GM15510 (cell line): Measurements from ENCODE around the gene PDE8B.

ENCODE experiments used
- POLR2A ChIP-seq: IDR thresholded peaks from 3 replicates; pipeline ENCODE4 v1.6.1; 2011; ENCODE audit warnings: borderline replicate concordance; ENCODE audit not compliant: insufficient read length; ENCODE audit errors: extremely low read depth

PDE8B gene

GRCh38 chr5:77333036-77333435, 122.6 kb downstream of the PDE8B start:
- no peak for TF ChIP-seq POLR2A

- no peak for TF ChIP-seq POLR2A
Measured at GRCh38 chr5:77333451-77334123, 123.1 kb downstream of the PDE8B start.

GRCh38 chr5:77337246-77337645, 126.8 kb downstream of the PDE8B start:
- no peak for TF ChIP-seq POLR2A

- no peak for TF ChIP-seq POLR2A
Measured at GRCh38 chr5:77337686-77338085, 127.2 kb downstream of the PDE8B start.

GRCh38 chr5:77339337-77339890, 128.9 kb downstream of the PDE8B start:
- TF ChIP-seq POLR2A: no peak

- no peak for TF ChIP-seq POLR2A
Measured at GRCh38 chr5:77343165-77343564, 132.7 kb downstream of the PDE8B start.

GRCh38 chr5:77347435-77348098, 137.1 kb downstream of the PDE8B start:
- TF ChIP-seq POLR2A: no peak

- no peak for TF ChIP-seq POLR2A
Measured at GRCh38 chr5:77353251-77353650, 142.8 kb downstream of the PDE8B start.

GRCh38 chr5:77354454-77354853, 144.0 kb downstream of the PDE8B start:
- no peak for TF ChIP-seq POLR2A

GRCh38 chr5:77355080-77355479, 144.6 kb downstream of the PDE8B start:
- TF ChIP-seq POLR2A: no peak

- no peak for TF ChIP-seq POLR2A
Measured at GRCh38 chr5:77355751-77356150, 145.3 kb downstream of the PDE8B start.

- TF ChIP-seq POLR2A: no peak
Measured at GRCh38 chr5:77356740-77357139, 146.3 kb downstream of the PDE8B start.

GRCh38 chr5:77358255-77359205, 148.1 kb downstream of the PDE8B start:
- no peak for TF ChIP-seq POLR2A

- no peak for TF ChIP-seq POLR2A
Measured at GRCh38 chr5:77359231-77359630, 148.8 kb downstream of the PDE8B start.

- TF ChIP-seq POLR2A: no peak
Measured at GRCh38 chr5:77360381-77360780, 149.9 kb downstream of the PDE8B start.
